Measurements from ENCODE around the gene DNAJC5G.

DNA sequence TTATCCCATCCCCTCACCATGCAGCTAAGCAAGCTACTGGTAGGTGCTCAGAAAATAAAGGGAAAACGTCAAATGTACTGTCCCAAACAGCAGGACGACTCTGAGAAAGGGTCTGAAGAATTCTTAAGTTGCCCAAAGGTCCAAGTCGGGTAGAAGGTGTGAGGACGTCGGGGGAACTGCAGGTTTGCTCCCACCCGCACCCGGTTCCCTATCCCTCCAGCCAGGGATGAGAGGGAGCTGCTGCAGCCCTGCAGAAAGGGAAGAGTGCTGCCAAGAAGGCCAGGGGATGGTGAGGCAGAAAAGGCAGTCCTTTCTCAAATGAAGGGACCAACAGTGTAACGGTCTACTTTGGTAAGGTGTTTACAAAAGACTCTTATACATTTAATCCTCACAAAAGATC lies 39.9 kb downstream of the DNAJC5G start:
- no peak for TF ChIP-seq CTCF (IDR thresholded peaks at IDR 0.05 in 8 of 11, conservative IDR thresholded peaks at IDR 0.05 in 3 of 11)
- TF ChIP-seq POLR2A (IDR thresholded peaks at IDR 0.05): no peak
- TF ChIP-seq POLR2AphosphoS5 (IDR thresholded peaks at IDR 0.05): no peak
